Measurements from ENCODE around the gene SPTBN1.

Gene SPTBN1

GRCh38 chr2:54591551-54591950, 135.4 kb downstream of the SPTBN1 start:
- DNase-seq (ENCODE audit: low read depth) = no peak

- DNase-seq (ENCODE audit: low read depth) = no peak
Observed at GRCh38 chr2:54593249-54593648, 137.1 kb downstream of the SPTBN1 start.

GRCh38 chr2:54594048-54594447, 137.9 kb downstream of the SPTBN1 start:
- no peak for DNase-seq (ENCODE audit: low read depth)

- no peak for DNase-seq (ENCODE audit: low read depth)
Observed at GRCh38 chr2:54595161-54595803, 139.2 kb downstream of the SPTBN1 start.

GRCh38 chr2:54595999-54596902, 140.1 kb downstream of the SPTBN1 start:
- DNase-seq (ENCODE audit: low read depth) = no peak

- DNase-seq (ENCODE audit: low read depth) = no peak
Observed at GRCh38 chr2:54597153-54597848, 141.2 kb downstream of the SPTBN1 start.

- no peak for DNase-seq (ENCODE audit: low read depth)
Observed at GRCh38 chr2:54598347-54599325, 142.5 kb downstream of the SPTBN1 start.

- no peak for DNase-seq (ENCODE audit: low read depth)
Observed at GRCh38 chr2:54599326-54599710, 143.2 kb downstream of the SPTBN1 start.

- DNase-seq (ENCODE audit: low read depth) = no peak
Observed at GRCh38 chr2:54599914-54600313, 143.8 kb downstream of the SPTBN1 start.

- DNase-seq (ENCODE audit: low read depth) = no peak
Observed at GRCh38 chr2:54601339-54601738, 145.2 kb downstream of the SPTBN1 start.

- DNase-seq (ENCODE audit: low read depth) = no peak
Observed at GRCh38 chr2:54602736-54603322, 146.7 kb downstream of the SPTBN1 start.

GRCh38 chr2:54603357-54603756, 147.2 kb downstream of the SPTBN1 start:
- DNase-seq (ENCODE audit: low read depth) = no peak

- DNase-seq (ENCODE audit: low read depth) = no peak
Observed at GRCh38 chr2:54603796-54604195, 147.7 kb downstream of the SPTBN1 start.

GRCh38 chr2:54604871-54605270, 148.7 kb downstream of the SPTBN1 start:
- DNase-seq (ENCODE audit: low read depth) = no peak

GRCh38 chr2:54605836-54606235, 149.7 kb downstream of the SPTBN1 start:
- DNase-seq (ENCODE audit: low read depth) = no peak

GRCh38 chr2:54606393-54606958, 150.3 kb downstream of the SPTBN1 start:
- no peak for DNase-seq (ENCODE audit: low read depth)

GRCh38 chr2:54608224-54608623, 152.1 kb downstream of the SPTBN1 start:
- no peak for DNase-seq (ENCODE audit: low read depth)

- DNase-seq (ENCODE audit: low read depth) = no peak
Observed at GRCh38 chr2:54609241-54609640, 153.1 kb downstream of the SPTBN1 start.

GRCh38 chr2:54609647-54610046, 153.5 kb downstream of the SPTBN1 start:
- DNase-seq (ENCODE audit: low read depth) = no peak

- DNase-seq (ENCODE audit: low read depth) = no peak
Observed at GRCh38 chr2:54610700-54611099, 154.6 kb downstream of the SPTBN1 start.
